Activated T-helper 1 cell treated with anti-CD3 and anti-CD28 coated beads, Interleukin-2, amount 50 U/mL, for 16 hours (primary cell): ENCODE results near the gene SPRY1.

Experiments
- DNase-seq, 2 donors: peaks; one replicate each; pipeline ENCODE4 v3.0.0-alpha.2; 2020; ENCODE audit warnings: low read depth in 1 of 2, low spot score in 1 of 2

The SPRY1 gene

GRCh38 chr4:123408471-123409084 lies 12.0 kb downstream of the SPRY1 start:
- no peak for DNase-seq

DNA sequence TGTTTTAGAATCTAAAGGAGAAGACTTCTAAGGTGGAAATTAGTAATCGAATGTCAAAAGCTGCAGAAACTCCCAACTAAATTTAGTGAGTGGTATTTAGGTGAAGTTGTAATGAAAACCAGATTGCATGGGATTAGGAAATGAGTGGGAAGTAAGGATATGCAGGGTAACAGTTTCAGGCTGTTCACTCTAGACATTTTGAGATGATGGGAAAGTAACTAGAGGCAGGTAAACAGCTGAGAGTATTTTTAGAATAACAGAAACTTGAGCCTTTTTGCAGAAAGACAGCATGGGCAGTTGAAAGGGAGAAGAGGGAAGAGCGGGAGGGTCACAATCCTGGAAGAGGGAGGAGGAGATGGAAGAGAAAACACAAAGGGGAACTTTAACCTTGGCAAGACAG lies 12.7 kb downstream of the SPRY1 start:
- no peak for DNase-seq

GRCh38 chr4:123411514-123411913 lies 14.9 kb downstream of the SPRY1 start:
- DNase-seq, result no peak

- no peak for DNase-seq
Observed at GRCh38 chr4:123412091-123412505, 15.5 kb downstream of the SPRY1 start.

DNA sequence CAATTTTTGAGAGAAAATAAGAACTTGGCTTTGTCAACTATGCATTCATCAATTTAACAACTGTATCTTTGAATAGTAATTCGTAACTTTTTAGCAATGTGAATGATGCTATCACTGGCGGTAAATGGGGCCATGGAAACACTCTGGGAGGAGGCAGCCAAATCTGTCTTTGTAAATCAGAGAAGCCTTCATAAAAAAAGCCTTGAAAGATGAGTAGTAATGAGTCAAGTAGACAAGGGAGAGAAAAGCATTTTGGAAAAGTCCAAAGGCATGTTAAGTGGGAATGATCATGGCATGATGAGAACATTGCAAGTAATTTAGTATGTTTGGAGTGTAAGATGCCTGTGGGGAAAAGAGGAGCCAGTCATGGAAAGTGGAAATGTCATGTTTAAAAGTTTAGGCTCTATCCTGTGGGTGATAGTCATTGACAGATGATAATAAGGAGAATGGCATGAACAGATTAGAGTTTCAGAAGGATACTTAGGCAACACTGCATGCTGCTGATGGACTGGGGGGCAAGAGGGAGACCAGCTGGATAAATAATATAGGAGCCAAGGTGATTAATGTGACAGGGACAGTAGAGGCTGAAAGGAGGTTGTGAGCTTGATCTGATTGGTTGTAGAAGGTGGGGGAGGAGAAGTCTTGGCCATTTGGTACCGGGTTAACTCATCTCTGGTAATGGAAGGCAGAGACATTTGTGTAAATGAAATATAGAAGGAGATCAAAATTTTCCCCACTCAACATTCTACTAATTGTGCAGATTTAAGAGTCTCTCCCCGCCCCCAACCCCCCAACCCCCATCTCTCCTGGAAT lies 16.3 kb downstream of the SPRY1 start:
- DNase-seq, result no peak

DNA sequence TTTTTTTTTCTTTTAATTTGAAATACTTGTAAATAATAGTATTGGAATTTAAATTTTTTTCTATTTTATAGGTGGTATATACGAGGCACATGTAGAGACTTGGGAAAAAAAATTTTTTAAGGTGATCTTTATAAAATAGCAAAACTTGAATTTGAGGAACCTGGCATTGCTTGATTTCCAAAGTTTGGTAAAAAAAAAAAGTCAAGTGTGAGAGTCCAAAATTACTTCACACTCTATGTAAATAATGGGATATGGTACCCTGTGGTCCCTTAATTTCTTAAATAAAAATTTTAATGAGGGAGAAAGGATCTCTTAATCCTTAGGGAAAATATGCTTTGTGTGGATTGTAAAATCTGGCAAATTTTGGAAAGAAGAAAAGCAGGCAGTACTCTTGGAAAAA lies 19.0 kb downstream of the SPRY1 start:
- no peak for DNase-seq

GRCh38 chr4:123415977-123416376 lies 19.4 kb downstream of the SPRY1 start:
- DNase-seq, result no peak

GRCh38 chr4:123417813-123418212 lies 21.2 kb downstream of the SPRY1 start:
- no peak for DNase-seq

GRCh38 chr4:123418351-123418931 lies 21.8 kb downstream of the SPRY1 start:
- no peak for DNase-seq

DNA sequence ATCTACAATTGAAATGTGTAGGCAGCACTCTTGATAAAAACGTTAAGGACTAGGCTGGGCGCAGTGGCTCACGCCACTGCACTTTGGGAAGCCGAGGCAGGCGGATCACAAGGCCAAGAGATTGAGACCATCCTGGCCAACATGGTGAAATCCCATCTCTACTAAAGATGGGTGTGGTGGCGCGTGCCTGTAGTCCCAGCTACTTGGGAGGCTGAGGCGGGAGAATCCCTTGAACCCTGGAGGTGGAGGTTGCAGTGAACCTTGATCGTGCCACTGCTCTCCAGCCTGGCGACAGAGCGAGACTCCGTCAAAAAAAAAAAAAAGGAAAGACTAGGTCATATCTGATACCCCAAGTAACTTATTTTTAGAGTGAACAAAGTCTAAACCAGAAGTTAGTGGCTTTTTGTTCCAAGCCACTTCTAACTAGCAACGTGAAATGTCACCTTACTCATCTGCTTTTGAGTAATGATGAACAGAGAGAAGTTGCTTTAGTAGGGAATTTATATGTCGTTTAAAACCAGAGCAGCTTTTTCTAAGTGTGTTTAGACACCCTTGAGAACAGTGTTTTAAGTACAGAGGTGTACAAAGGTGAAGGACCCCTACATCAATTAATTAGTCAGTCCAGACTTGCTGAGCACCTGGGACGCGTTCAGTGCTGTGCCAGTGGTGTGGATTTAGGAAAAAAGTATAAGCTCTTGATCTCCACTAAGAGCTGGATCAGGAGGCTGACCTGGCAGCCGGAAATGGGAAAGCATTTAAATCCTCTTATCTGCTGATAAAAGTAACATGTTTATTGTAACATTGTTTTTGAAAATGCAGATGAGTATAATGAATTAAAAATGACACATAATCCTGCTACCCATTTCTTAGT lies 23.5 kb downstream of the SPRY1 start:
- no peak for DNase-seq

- DNase-seq, result no peak
Observed at GRCh38 chr4:123421227-123421936, 24.8 kb downstream of the SPRY1 start.

DNA sequence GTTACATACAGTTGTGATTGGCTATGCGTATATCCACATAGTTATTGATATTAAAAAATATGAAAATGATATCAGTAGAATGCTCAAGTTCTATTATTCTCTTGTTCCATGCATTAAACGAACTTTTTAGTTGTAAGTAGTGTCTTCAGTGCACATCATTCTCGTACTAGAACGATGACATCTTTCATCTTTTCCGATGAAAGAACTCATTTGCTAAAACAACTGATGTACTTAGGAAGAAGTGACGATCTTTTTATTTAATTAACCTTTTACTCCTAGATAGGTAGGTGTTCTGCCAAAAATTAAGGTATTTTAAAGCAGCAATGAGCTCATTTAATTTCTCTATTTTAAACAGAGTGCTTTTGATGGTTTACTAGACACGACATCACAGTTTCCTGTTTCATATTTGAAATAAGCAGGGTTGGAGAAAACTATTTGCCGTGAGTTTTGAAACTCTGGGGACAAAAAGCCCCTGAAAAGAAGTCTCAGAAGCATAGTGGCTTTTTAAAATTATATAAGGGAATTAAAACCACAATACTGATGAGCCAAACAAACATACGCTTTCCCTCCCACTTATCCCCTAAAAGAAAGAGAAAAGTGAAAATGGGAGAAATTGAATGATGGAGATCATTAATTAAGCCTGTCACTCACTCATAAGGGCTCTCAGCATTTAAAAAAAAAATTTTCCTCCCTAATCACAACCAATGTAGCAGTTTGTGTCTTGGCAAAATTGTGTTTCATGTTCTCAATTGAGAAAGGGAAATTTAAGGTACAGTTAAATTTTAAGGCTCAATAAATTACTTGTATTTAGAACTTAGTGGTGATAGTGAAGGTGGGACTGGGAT lies 25.6 kb downstream of the SPRY1 start:
- no peak for DNase-seq

GRCh38 chr4:123423819-123424218 lies 27.2 kb downstream of the SPRY1 start:
- no peak for DNase-seq

DNA sequence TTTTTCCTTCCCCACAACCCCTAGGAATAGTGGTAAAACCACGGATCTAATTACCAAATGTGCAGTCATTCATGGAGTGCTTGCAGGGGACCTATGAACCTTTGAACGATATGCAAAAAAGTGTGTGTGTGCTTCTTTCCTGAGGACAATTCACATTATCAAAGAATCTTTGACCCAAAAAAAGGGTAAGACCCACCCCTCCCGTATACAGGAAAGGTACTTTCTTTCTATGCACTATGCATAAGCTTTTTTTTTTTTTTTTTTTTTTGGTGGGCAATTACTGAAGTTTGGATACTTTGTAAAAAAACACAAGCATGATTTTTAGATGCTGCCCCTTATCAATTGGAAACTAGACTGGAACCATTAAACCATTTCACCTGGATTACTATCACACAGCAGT lies 31.4 kb downstream of the SPRY1 start:
- no peak for DNase-seq

- no peak for DNase-seq
Observed at GRCh38 chr4:123430031-123430430, 33.4 kb downstream of the SPRY1 start.

DNA sequence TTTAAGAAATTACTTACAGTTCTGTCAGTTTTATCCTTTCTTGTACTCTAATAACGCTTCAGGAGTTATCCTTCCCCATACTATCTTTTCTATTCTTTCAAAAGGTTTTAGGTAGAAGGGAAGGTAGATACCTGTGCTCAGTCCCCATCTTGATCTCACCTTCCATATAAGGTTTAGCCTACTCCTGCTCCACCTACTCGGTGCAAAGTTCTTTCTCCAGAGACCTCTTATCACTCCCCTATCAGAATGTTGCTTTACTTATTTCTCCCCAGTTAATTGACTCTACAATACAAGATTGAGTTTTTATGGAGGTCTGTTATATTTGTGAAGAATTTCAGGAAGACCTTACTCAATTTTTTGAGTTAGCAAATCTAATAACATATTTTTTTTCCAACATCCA lies 33.9 kb downstream of the SPRY1 start:
- DNase-seq, result no peak

DNA sequence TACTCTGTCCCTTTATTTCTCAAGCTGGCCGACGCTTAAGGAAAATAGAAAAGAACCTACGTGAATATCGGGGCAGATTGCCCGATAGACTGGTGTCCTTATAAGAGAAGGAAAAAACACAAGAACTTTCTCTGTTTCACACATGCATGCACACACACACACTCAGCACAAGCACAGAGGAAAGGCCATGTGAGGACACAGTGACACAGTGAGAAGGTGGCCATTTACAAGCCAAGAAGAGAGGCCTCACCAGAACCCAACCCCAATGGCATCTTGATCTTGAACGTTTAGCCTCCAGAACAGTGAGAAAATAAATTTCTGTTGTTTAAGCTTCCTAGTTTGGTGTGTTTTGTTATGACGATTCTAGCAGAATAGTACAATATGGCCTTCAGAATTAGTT lies 37.0 kb downstream of the SPRY1 start:
- no peak for DNase-seq

DNA sequence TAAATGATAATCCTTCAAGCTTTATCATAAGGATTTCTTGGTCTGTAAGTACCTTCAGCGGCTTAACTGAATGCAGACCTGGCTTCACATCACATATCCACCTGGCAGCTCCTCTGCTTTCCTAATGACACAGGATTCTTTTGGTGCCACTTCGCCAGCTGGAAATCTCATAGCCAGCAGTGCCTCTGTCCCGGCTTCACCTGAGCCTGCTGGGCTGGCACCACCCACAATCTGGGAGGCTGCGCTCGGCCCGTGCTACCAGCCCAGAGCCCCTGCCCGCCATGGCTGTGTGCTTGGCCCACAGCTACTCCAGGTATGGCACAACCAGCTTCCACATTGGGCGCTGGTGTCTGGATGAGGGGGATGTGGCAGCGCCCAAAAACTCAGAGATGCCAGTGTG lies 37.4 kb downstream of the SPRY1 start:
- no peak for DNase-seq

DNA sequence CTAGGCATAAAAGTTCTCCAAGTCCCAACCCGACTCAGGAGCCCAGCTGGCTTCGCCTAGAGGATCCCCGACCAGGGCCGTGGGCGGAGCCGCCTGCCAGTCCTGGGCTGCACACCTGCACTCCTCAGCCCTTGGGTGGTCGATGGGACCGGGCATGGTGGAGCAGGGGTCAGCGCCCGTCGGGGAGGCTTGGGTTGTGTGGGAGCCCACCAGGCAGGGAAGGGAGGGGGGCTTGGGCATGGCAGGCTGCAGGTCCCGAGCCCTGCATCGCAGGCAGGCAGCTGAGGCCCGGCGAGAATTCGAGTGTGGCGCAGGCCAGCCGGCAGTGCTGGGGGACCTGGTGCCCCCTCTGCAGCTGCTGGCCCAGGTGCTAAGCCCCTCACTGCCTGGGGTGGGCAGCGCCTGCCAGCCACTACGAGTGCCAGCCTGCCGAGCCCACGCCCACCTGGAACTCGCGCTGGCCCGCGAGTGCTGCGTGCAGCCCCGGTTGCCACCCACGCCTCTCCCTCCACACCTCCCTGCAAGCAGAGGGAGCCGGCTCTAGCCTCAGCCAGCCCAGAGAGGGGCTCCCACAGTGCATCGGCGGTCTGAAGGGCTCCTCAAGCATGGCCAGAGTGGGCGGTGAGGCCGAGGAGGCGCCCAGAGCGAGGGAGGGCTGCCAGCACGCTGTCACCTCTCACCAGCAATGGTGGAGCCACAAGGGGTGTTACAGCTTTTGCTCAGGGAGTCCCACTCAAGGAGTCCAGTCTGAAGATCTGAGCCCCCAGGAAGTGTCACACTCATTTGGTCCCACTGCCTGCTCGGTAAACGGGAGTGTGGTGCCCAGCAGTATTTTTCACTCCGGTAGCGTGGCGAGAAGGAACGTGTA lies 38.9 kb downstream of the SPRY1 start:
- DNase-seq, result no peak
